NCI-H1417 (cell line): ENCODE results near the gene NBAS.

Source experiments
- DNase-seq, 3 experiments: peaks; one replicate each; lab custom pipeline; 2025; lab: John Stamatoyannopoulos, UW

NBAS gene

DNA sequence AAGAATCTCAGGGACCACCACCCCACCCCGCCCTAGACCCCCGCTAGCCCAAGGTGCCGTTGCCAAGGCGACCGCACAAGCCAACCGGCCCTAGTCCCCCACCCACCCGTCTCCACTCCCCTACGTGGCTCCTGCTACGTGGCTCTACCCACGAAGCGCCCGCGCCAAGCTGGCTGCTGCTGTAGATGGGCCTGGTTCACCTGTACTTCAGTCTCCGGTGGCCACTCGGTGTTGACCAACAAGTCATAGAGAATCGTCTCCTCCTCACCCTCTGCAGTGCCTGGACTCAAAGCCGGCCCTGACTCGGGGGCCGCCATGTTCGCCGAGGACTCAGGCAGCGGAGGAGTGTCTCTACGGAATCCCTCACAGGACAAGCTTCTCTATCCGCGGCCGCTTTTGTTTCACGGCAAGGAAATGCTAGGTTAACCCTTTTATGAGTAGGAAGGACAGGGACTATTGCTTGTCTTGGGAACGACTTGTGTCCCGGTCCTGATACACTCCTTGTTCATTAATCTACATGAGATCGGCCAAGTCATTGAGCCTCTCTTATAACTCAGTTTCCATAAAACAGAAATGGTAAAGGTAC is at the start of gene NBAS:
TSS of gene NBAS (minus strand) at position 347 of the 586 bp plus-strand sequence. CDS start at position 317, 30 bp downstream.
- DNase-seq, result peak; percentile 91 to 97 (median 96)

DNA sequence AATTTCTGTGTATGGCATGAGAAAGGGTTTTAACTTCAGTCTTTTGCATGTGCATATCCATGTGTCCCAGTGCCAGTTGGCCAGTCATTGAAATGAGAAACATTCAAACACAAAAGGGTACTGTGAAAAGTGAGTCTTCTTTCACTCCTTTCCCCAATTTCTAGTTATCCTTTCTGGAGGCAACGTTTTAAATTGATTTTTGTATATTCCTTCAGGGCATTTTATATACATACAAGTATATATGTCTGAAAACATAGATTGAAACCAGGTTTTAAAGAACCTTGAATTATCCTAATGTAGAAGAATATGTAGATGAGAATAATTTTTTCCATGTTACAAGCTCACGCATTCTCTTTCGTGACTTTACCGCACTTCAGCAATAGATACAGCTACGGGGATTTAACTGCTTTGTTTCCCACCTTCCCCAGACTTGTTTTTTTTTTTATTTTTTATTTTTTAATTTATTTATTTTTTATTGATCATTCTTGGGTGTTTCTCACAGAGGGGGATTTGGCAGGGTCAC is 49.4 kb upstream of the NBAS start:
- no peak for DNase-seq

DNA sequence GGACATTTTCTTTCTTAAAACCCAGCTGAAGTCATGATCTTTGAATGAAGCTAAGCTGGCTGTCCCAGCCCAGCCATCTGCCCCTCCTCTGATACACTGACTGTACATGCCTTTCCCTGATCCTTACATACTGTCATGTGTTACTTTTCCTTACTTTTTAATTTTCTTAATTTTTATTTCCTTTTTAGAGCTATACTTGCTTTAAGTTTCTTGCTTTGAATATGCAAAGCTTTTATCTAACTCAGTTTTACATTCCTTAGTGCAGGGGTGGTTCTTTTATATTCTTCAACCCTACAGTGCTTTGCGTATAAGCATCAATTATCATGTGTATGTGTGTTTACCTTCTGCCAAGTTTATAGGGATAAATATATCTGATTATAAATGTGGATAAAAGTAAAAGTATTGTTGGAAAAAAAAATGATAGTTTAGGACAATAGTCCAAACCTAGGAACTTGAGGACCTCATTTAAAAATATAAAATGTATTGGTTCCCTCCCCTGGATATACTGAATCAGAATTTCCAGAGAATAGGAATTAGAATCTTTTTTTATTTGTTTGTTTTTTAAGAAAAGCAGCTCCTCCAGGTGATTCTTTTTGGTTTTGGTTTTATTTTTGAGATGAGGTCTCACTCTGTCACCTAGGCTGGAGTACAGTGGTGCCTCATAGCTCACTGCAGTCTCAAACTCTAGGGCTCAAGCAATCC is 48.4 kb upstream of the NBAS start:
- no peak for DNase-seq

DNA sequence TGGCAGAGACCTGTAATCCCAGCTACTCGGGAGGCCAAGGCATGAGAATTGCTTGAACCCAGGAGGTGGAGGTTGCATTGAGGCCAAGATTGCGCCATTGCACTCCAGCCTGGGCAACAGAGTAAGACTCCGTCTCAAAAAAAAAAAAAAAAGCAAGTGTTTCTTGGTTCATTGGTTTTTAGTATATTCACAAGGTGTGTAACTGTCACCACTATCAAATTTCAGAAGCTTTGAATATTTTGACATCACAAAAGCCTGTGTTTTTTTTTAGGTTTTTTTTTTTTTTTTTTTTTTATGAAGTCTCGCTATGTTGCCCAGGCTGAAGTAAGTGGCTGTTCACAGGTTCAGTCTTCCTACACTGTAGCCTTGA is 47.2 kb upstream of the NBAS start:
- DNase-seq, result no peak

DNA sequence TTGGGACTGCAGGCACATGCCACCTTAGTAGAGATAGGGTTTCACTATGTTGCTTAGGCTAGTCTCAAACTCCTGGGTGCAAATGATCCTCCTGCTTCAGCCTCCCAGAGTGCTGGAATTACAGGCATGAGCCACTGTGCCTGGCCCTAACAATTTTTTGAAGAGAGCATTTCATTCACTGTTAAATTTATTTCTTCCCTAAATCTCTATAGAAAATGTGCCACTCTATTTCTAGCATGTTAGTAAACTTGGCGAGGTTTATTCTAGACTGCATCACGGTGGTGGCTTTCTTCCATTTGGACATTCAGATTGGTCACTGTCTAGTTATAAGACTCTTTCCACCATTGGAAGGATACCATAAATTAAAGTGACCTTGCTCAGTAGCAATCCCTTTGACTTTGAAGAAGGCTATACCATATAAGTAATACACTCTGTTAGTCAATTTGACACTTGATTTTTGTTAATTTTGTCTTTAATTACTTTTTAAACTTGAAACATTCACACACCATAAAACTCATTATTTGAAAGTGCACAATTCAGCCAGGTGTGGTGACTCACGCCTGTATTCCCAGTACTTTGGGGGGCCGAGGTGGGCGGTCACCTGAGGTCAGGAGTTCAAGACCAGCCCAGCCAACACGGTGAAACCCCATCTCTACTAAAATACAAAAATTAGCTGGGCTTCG is 46.7 kb upstream of the NBAS start:
- no peak for DNase-seq

DNA sequence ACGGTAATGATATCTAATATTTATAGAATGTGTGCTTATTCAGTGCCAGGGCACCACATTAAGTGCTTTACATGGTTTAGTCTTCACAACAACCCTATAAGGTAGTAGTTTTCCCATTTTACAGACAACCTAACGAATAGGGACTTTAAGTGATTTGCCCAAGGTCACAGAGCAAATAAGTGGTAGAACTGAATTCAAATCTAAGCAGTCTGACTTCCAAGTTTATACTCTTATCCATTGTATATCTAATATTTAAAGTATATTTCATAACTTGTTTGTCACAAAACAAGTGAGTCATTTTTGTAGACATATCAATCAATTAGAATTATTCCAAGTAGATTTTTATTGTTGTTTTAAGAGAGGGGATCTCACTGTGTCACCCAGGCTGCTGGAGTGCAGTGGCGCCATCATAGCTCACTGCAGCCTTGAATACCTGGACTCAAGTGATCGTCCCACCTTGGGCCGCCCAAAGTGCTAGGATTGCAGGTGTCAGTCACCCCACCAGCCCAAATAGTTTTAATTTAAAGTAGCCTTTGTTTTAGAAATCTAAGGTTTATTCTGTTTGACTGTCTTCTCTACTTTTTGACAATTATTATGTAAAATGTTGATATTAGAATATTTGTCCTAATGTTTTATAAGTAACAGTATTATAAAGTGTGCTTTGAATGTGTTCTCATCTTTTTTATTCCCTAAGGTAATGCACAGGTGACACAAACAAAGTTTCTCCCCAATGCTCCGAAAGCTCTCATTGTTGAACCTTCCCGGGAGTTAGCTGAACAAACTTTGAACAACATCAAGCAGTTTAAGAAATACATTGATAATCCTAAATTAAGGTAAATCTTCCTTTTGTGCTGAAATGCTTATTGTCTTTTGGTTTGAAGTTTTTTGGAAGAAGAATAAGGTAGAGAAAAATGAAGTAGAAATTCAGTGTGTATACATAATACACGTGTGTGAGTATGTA is 45.6 kb upstream of the NBAS start:
- DNase-seq, result no peak

DNA sequence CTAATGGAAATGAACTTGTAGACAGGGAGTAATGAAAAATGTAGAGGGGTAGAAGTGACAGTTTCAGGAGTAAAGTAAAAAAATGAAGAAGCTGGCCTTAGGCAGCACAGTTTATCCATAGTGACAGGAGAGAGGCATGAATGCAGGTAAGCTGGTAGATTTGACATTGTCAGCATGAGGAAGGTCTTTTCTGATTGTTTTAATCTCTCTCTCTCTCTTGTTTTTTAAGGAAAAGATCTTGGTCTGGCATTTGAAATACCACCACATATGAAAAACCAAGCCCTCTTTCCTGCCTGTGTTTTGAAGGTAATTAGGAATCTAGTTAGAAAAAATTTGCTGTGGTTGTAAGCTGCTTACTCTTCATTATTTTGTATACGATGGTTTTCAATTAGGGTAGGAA is 44.6 kb upstream of the NBAS start:
- DNase-seq, result no peak

DNA sequence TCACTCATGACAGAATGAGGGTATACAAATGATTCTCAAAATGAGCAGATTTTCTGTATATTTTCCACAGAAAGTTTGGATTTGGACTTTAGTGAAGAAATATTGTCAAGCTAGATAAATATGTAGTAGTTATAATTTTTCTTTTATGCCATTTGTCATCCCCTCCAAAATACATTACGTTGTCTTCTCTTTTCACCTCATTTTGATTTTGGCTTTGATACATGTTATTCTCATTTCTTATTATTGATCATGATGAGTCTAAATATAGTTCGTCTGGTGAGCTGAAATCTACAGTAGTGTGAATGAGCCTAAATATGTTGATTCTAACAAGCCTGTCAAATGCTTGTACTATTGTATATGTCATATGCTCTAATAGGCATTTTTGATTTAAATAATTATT is 42.8 kb upstream of the NBAS start:
- no peak for DNase-seq

DNA sequence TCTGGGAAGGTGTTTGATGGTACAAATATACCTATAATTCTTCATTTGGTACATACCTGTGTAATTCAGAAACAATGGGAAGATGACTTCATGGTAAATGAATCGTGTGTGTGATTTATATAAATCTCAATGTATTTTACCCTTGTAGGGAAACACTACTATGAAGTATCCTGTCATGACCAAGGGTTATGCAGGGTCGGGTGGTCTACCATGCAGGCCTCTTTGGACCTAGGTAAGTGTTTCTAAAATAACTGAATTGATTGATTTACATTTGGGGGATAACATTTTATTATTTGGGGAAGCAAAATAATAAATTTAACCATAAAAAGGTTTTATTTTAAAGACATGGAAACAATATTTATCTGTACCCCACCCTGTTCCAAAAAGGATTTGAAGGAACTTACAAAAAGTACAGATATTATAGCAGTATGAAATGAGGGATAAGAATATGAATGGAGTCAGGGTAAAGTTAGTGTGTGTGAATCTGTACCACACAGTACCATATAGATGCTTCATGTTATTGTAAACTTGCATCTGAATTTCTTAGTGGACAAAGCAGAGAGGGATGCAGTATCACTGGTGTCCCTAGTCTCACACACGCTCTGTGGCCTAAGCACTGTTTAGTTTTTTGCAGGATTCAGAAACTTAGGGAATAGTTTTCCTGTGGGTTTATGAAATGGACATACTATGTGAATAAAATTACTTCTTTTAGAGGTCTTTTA is 42.1 kb upstream of the NBAS start:
- no peak for DNase-seq

DNA sequence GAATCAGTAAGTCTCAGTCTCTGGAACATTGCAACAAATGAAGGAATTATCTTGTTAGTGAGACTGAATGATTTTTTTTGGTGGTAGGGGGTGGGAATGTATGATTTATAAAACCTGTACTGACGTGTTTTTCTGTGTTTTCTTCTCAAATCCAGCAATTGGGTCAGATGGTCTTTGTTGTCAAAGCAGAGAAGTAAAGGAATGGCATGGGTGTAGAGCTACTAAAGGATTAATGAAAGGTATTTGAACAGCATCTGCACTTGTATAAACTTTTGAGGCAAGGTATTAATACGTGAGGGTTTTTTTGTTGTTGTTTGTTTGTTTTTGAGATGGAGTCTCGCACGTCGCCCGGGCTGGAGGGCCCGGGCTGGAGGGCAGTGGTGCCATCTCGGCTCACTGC is 41.3 kb upstream of the NBAS start:
- DNase-seq, result no peak

DNA sequence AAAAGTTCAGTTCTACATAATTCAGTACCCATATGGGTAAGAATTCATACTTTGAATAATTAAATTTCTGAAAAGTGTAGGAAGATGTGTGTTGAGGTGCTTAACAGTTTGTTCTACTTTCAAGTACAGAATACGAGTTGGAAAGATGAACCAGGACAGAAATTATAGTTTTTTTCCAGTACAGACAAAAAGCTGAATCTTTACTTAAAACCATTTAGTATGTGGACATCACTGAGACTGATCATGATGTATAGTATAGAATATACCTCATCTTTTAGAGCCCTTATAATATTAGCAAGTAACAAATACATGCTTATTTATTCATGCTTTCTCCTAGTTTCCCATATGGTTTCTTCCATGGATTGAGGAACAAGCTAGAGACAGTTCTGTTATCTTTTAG is 40.5 kb upstream of the NBAS start:
- DNase-seq, result no peak

DNA sequence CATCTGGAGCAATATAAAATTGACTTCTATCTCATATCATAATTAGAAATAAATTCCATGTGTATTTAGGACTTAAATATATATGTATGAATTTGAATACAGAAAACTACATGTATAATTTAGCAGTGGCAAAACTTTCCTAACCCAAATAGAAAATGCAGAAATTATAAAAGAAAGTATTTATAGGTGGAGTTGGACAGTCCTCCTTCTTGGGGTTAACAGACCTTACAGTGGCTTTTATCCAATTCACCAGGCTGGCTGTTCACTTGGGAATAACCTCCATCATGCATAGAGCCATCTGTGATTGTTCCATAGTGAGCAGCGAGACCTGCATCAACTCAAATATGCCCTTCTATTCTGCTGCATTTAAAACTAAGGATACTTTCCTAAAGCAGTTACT is 38.9 kb upstream of the NBAS start:
- DNase-seq, result no peak

DNA sequence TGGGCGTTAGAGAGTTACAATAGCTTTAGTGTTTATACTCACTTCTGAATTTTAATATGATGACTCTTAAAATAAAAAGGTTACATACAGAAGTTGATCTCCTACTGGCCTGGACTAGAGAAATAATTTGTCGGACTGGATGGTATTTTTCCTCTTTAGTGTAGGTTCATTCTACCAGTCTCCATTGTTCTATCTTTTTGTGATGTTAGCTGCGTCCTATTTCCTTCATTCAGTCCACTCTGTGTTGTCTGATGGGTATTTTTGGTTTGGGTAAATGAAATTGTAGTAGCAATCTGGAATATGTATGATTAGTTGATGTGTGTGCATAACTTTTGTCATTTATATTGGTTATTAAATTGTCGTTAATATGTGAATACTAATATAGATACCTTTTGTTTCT is 35.8 kb upstream of the NBAS start:
- DNase-seq, result no peak

DNA sequence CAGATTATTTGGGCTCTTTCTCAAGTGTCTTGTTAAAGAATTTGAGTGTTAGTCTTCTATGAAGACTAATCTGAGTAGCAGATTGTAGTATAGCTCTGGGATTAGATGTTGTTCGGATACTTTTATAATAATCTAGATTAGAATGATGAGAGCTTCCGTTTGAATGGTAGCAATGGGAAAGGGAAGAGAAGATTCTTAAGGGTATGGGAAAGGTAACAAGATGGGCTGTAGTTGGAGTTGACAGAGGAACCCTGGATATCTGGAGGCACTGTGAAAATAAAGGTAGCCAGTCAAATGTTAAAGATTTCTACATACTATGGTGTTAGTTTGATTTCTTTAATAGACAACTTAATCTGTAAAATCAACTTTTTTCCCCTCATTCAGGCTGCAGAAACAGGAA is 35.2 kb upstream of the NBAS start:
- no peak for DNase-seq

DNA sequence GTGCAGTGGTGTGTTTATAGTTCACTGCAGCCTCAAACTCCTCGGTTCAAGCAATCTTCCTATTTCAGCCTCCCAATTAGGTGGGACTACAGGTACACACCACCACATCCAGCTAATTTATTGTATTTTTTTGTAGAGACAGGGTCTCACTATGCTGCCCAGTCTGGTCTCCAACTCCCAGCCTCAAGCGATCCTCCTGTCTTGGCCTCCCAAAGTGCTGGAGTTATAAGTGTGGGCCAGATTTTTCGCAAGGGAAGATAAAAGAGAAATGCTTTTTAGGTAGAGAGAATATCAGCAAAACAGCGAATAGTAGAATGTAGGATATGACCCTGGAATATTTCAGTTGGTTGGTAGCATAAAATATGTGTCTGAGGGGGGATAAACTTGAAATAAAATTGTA is 34.8 kb upstream of the NBAS start:
- DNase-seq, result no peak

DNA sequence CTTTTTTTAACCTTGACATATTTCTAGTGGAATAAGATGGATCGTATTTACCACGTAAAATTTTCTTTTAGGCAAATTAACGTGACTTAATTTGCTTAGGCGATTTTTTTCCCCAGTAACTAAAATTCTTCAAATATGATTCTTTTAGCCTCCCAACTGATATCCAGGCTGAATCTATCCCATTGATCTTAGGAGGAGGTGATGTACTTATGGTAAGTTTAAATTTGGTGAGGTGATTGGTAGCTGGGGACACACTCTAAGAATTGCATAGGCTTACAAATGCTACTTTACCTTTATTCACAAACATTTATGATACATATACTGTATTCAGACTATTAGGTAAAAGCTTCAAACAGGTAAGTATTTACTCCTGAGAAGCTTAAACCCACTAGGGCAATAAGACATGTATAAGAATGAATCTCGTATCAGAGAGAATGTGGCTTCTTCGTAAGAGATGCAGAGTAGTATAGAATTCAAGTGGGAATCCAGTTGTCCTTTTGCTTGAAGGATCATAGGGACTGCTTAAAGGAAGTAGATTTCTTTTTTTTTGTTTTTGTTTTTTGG is 34.3 kb upstream of the NBAS start:
- no peak for DNase-seq

DNA sequence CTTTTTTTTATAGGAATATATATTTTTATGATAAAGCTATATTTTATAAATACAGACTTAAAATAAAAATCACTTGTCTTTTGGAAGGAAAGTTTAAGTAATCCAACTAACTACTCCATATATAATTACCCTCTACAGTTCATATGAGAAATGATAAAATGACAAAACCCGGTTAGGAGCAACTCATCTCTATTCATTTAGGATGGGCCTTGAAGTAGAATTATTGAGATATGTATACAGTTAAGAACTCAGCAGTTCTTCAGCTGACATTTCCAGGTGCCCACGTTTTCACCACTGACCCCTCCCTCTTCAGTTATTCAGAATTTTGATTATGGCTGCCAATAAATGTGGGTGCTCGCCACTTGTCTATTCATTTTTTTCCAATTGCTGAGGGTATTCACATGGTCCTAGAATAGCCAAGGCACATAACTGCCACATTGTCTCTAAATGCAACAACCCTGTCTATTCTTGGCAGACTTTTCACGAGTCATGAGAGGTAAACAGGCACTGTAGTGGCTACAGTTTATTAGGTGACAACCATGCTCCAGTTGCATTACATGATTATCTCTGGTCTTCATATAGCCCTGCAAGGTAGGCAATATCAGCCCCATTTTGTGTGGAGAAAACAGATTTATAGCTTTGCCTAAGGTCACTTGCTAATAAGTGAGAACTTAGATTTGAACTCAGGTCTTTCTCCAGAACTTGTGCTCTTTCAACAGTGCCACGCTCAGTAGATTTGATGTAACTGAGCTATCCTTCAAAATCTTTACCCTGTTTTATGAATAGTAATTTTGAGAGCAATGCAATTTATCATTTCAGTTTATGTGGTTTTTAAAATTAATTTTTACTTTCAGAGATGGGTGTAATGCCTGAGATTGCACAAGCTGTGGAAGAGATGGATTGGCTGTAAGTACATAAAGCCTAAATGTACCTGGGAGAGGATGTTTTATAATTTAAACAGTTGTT is 33.4 kb upstream of the NBAS start:
- no peak for DNase-seq

DNA sequence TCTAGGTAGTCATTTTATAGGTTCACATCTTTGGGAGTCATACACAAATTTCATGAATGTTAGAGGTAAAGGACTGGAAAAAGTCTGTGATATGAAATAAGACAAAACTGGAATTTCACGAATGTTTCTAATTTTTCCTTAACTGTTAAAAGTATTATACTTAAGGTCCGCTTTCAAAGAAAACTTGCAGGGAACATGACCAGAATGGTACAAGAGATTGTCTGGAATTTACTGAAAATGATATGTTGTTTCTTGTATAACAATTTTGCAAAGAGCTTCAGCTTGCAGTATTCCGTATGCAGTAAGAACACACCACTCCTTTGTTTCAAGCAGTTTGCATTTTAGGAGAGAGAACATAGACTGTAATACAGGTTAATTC is 32.2 kb upstream of the NBAS start:
- no peak for DNase-seq

DNA sequence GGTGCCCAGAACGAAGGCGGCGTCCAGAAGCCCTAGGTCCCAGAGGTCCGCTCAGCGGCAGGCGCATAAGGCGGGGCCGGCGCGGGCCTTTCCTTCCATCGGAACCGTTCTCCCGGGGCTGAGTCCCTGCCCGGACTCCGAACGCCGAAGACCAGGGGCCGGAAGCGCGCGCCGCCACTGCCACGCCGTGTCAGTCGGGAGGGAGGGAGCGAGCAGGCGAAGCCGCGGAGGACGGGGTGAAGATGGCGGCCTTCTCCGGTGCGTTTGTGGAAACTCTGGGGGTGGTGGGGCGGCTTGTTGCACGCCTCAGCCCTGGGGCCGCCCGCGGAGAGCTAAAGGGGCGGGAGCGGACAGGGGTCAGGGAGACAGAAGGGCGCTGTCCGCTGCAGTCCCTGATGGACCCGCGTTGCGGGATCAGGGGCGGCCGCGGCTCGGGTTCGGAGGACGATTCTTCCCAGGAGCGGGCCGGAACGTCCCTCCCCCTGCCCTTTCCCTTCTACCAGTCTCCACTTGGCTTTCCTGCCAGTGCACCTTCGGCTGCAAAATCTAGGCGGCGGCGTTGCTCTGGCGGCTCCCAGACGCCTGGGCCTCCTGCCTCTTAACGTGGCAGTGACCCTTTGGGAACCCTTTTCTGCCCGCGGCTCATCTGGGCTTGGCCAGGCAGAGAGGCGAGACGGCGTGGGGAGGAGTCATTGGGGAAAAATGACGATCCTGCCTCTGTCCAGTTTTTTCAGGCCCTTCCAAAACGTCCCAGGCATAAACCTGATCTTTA is 30.7 kb upstream of the NBAS start, which contains the start of gene DDX1:
TSS of gene DDX1 (plus strand) at position 177 of the 772 bp plus-strand sequence. CDS start at position 243, 66 bp downstream.
- peak; percentile 92 to 95 (median 92) for DNase-seq
